ENCODE data around the gene TBC1D16.
A peak's percentile ranks its signal among the peaks of the same experiment; 100 is the strongest.
"Not testable (repeated sequence)": the region's sequence is repeated elsewhere in the genome, so short reads cannot be mapped to it uniquely, and the experiment has no call there.

Gene TBC1D16

DNA sequence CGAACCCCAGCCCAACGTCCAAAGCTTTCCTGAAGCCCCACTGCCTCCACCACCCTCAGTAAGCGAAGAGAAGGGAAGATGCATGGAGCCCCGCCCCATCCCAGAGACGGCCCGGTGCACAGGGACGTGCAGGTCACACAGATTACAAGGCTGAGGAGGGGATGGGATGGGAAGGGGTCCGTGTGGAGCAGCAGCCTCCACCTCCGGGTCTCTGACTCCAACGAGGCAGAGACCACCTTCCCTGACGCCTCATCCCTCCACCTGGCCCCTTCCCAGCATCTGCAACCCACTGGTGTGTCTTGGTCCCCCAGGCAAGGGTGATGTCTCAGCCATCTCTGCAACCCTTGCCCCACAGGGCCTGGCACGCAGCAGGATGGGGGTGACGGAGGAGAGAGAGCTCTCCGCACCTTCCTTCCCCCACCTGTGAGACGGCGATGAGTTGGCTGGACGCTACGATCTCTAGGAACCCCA lies 58.5 kb downstream of the TBC1D16 start:
- no peak for DNase-seq

DNA sequence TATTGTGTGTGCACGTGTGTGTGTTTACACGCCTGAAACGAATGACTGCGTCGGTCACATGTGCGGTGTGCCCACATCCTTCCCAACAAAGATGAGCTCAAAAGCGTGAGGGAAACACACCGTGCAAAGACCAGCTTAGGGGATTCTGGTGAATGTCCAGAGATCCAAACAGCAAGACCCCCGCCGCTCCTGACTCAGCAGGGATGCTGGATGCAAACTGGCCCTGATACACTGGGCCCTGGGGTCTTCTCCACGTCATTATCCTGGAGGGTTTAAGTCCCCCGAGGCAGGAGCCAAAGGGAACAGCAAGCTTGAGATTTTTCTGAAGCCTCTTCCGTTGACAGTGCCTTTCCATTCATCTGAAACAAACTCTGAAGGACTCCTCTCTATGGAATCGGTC lies 59.2 kb downstream of the TBC1D16 start:
- DNase-seq: no peak

DNA sequence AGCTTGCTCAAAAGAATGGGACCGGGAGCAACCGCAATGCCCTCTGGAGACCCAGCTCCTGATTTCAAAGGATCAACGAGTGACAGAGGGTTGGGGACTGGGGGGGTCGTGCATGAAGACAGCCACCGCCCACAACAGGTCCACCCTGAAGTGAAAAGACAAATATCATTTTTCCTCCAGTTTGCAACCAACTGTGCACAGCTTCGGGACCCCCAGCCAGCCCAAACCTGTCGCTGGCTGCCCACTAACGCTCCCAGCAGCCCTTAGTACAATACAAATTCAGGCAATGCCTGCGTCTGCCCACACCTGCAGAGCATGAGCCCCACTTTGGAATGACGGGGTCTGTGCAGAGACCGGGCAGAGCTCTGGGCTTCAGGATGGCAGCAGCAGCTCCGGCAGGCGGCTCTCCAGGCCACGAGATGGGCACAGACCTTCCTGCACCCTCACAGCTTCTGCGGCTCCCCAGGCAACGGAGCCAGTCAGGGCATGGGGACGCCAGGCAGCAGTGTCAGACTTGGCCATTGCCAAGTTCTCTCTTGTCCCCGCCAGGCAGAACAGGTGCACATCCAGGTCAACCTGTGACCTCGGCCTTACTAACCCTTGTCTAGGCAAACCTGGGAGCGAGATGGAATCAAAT lies 60.1 kb downstream of the TBC1D16 start:
- no peak for DNase-seq

DNA sequence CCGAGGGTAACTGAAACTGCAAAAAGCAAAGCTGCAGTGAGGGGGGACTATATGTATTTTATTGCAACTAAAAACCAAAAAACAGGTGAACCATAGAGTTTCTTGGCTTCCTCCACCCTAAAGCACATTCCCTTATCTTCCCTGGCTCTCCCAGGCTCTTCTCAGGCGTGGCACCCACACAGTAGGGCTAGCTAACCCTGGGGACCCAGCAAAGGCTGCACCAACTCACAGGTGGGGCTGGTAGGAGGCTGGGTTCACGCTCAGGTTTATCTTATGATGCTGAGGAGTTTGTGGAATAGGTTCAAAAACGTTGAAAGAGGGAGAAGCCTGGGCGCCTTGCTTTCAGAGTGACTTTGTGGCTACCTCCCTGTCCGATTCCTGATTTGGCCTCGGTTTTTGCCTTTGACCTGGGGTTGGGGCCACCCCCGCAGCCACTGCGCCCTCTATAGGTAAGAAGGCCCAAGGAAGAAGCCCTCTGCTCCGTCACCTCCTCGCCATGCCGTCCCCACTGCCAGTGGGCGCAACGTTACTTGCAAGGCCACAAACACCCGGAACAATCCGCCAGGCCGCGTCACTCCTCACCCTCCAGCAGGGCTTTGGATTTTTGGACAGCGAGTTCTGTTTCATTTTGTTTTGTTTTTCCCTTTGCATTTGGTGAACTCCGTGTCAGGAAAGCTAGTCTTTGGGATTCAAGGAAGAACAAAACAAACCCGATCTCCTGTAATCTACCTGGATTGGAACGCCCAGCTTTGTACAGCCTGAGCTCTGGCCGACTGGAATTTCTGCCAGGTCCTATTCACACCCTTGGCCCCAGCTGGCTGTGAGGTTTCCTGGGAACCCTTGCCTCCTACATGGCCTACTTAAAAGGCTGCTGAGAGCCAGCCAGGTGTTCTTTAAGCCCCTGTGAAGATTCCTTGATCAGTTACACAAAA lies 60.8 kb downstream of the TBC1D16 start:
- DNase-seq: no peak

DNA sequence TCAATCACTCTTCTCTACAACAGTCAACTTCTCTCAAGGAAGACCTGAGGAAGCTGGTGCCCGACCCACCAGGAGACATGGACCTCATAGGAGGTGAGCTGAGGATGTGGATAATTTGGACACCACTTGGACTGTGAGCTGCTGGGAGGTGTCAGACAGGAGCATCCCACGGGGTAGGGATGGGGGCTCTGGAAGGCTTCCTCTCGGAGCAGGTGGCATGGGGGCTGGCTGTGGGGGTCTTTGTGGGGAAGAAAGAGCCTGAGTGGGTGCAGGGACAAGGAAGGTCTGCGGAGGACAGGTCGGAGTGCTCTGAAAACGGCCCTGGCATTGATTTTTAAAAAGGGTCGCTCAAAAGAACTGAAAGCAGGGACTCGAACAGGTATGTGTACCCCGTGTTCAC lies 64.0 kb downstream of the TBC1D16 start:
- DNase-seq: no peak

DNA sequence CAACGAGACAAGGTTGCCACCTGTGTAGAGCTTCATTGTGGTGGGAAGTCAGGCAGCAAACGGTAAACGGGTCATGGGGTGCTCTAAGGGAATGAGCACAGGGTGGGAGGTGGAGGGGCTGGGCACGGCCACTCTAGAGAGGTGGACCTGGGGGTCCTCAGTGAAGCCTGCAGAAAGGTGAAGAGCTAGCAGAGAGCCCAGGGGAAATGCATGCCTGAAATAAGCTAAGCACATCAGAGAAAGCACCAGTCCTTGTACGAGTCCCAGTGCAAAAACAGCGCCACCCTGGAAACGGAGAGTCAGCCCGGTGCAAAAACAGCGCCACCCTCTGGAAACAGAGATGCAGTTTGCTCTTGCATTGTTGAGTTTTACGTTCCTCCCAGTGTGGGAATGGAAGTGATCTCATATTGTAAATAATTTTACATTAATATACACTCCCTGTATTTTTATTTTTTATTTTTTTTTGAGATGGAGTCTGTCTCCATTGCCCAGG lies 65.0 kb downstream of the TBC1D16 start:
- DNase-seq: peak in 20 of 51 donors; percentile 17 to 72 (median 40)

DNA sequence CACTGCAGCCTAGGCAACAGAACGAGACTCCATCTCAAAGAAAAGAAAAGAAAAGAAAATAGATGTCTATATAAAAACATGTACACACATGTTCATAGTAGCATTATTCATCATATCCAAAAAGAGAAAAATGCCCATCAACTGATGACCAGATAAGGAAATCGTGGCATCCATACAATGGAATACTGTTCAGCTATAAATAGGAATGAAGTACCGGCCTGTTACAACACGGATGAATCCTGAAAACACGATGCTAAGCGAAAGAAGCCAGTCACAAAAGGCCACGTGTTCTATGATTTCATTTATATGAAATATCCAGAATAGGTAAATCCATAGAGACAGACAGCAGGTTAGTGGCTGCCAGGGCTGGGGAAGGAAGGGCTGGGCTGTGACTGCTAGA lies 65.8 kb downstream of the TBC1D16 start:
- DNase-seq: no peak

DNA sequence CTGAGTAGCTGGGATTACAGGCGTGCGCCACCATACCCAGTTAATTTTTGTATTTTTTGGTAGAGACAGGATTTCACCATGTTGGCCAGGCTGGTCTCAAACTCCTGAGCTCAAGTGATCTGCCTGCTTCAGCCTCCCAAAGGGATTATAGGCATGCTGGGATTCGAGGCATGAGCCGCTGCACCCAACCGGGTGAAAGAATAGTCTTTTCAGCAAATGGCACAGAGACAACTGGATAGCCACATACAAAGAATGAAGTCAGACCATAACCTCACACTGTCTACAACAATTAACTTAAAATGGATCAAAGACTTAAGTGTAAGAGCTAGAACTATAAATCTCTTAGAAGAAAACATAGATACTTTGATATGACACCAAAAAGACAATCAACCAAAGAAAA lies 67.6 kb downstream of the TBC1D16 start:
- no peak for DNase-seq

DNA sequence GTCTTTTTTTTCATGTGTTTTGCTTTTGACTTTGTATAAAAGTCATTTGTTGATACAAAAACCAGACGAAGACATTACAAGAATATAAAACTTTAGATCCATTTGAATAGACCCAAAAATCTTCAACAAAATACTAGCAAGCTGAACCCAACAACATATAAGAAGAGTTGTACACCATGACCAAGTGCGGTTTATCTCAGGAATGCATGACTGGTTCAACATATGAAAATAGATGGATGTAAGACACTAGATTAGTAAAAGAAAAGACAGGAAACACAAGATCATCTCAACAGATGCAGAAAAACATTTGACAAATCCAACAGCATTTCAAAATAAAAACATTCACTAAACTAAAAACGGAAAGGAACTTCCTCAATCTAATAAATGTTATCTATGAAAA lies 69.0 kb downstream of the TBC1D16 start:
- DNase-seq: no peak

DNA sequence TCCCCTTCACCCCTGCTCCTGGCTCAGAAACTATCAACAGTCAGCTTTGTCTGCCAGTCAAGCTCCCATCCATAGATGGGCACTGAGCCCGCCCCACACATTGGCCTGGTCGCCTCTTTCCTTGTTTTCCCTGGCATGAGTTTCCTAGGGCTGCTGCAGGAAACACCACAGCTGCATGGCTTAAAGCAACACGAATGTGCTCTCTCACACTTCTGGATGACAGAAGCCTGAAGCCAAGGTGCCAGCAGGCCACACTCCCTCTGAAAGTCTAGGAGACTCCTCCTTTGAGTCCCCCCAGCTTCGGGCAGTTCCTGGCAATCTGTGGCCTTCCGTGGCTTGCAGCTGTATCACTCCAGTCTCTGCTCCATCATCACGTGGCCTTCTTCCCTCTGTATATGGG lies 69.9 kb downstream of the TBC1D16 start:
- peak in 30 of 51 donors; percentile 19 to 83 (median 46) for DNase-seq

DNA sequence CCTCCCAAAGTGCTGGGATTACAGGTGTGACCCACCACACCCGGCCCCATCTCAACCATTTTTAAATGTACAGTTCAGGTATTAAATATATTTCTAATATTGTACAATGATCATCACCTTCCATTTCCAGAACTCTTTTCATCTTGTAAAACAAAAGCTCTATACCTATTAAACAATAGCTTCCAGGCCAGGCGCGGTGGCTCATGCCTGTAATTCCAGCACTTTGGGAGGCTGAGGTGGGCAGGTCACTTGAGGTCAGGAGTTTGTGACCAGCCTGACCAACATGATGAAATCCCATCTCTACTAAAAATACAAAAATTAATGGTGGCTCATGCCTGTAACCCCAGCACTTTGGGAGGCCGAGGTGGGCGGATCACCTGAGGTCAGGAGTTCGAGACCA lies 73.2 kb downstream of the TBC1D16 start:
- not testable (repeated sequence) for DNase-seq

DNA sequence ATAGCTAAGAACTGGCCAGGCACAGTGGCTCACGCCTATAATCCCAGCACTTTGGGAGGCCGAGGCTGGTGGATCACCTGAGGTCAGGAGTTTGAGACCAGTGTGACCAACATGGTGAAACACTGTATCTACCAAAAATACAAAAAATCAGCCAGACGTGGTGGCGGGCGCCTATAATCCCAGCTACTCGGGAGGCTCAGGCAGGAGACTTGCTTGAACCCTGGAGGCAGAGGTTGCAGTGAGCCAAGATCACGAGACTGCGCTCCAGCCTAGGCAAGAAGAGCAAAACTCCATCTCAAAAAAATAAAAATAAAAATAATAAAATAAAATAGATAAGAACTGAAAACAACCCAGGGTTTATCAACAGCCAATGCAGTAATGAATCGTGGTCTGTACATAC lies 74.1 kb downstream of the TBC1D16 start:
- DNase-seq: not testable (repeated sequence)

DNA sequence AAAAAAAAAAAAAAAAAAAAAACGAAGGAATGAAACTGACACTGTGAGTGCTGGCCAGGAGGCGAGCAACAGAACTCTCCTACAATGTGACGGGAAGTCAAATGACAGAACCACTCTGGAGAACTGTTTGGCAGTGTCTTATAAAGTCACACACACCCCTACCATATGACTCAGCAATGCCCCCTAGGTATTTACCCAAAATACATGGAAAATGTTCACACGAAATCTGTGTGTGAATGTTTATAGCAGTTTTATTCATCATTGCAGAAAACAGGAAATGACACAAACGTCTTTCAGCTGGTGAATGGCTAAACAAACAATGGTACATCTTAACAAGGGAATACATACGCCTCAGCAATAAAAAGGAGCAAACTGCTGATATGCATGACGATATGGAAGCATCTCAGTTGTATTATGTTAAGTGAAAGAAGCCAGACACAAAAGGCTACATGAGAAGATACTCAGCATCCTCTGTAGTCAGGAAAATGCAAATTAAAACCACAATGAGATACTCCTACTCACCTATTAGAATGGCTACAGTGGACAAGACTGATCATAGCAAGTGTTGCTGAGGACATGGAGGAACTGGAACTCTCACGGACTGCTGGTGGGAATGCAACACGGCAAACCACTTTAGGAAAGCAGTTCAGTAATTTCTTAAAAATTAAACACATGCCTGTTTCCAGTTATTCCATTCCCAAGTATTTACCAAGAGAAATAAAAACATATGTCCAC lies 74.7 kb downstream of the TBC1D16 start:
- no peak for DNase-seq

DNA sequence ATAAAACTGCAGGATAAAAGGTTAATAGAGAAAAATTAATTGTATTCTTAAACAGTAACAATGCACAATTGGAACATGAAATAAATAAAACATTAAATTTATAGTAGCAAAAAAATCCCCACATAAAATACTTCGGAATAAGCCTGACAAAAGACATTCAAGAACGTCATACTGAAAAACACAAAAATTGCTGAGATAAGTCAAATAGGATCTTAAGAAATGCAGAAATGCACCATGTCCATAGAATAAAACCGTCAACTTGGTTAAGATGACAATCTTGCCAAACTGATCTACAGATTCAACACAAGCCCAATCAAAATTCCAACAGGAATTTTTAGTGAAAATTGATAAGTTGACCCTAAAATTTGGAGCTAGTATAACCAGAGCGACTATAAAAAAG lies 76.6 kb downstream of the TBC1D16 start:
- no peak for DNase-seq

DNA sequence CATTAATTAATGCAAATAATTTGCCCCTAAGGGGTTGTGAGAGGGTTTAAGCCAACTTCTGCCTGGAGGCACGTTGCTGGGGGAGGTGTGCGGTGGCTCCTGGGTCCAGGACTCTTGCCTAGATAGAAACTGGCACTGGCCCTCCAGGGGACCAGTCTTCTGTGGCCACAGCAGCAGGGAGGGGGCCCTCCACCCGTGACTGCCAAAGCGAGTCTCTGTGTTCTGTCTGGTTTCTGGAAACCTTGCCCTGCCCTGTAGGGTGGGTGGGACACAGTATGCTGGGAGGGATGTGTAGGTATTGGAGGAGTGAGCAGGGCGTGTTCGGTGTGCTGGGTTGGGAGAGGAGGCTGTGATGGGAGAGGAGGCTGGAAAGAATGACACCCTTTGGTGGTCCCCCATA lies 78.8 kb downstream of the TBC1D16 start:
- no peak for DNase-seq

DNA sequence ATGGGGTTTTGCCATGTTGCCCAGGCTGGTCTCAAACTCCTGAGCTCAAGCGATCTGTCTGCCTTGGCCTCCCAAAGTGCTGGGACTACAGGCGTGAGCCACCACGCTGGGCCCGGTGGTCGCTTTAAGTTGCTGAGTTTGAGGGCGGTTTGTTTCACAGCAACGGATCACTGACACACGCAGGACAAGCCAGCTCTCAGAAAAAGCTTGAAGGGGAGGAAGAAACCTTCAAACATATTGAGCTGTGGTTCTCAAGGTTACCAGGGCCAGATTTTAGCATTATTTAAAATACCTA lies 79.3 kb downstream of the TBC1D16 start:
- not testable (repeated sequence) for DNase-seq

DNA sequence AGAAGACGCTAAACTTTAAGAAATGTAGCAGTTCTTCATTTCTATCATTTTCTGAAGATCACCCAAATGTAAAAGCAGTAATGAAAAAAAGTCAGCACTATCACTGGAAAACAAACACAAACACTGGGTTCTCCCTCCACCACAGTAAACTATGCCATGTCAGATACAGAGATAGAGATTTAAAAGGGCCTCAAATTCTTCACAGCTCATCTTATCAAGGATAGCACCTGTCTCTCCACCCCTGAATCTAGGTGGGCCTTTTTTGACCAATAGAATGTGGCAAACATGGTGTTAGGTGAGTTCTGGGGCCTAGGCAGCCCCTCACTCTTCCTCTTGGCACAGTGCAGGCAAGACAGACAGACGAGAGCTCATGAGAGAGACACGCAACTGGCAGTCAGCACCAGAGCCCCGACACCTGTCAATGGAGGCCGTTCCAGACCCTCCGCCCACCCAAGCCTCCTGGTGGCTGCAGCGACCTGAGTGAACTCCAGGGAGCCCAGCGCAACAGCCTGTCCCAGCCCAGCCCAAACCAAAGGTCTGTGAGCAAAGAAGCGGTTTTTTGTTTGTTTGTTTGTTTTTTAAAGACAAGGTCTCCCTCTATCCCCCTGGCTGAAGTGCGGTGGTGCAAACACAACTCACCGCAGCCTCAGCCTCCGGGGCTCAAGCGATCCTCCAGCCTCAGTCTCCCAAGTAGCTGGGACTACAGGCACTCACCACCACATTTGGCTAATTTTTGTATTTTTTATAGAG lies 79.8 kb downstream of the TBC1D16 start:
- no peak for DNase-seq

DNA sequence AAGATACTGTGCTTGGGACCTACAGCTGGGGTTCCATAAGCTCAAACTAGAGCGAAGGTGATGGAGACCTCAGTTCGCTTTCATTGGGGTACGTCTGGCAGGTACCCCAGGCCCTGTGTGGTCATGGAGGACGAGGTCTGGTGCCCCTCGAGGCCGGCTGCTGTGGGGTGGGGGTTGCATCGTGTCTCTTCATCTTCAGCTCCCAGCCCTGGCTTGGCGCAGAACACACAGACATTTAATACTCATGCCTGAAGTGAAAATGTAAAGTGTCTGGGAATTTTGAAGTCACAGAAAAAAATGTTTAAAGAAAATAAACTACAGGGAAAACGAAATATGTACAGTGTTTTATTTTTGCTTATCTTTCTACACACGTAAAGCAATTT lies 80.5 kb downstream of the TBC1D16 start:
- DNase-seq: no peak

DNA sequence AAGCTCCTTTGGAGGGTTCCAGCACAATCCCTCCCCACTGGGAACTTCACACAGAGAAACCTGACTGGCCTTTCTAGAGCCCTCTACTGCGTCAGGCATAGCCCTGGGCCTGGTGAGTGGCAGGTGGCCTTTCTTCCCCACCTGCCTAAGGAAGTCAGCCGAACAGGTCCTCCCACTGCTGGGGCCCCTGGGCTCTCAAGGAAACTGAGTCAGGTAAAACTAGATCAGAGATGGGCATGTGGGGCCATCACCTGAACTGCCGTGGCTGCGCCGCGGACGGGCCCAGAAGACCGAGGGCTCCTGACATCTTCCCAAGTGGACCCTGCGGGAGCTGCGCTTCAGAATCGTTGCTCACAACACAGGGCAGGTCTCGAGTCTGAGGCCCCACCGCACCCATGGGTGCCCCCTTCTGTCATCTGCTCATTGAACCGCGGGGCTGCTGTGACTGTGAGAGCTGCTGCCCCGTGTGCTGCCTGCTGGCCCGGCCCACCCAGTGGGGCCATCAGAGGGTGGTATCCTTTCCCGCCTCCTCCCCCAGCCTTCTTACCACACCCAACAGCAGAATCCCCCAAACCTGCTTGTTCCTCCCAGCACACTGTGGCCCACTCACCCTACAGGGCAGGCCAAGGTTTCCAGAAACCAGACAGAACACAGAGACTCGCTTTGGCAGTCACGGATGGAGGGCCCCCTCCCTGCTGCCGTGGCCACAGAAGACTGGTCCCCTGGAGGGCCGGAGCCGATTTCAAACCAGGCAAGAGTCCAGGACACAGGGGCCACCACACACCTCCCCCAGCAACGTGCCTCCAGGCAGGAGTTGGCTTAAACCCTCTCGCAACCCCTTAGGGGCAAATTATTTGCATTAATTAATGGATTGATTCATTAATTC lies 81.1 kb downstream of the TBC1D16 start:
- DNase-seq: no peak

DNA sequence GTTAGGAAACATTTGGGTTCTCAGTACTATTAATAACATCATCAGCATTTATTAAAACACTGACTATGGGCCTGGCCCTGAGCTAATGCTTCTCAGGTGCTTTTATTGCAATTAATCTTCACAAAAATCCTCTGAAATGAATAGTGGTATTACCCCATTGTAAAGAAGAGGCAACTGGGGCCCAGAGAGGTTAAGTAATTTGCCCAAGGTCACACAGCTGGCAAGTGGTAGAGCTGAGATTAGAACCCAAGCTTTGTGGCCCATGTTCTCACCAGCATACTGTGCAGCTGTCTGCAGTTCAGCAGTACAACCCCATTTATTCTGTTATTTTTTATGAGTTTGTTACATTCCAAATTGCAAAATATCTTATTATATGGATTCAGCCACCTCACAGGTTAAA lies 82.3 kb downstream of the TBC1D16 start:
- no peak for DNase-seq

Measured in hypothalamus (tissue), 51 donors.